ENCODE measurements around the gene GP5. TPM values are rescaled to one million over a fixed set of nuclear protein-coding genes. Genes with fewer than 3 reads are reported as not detected.

The GP5 gene
- total and polyA plus RNA-seq, 4 donors = 0.03 to 3.3 (median 0.16) TPM

- Histone ChIP-seq H3K9ac (ENCODE audit: low read depth in 1 of 2, low read length in 2 of 2) (no peak overlapping the region), H3K27ac (ENCODE audit: low read depth in 1 of 2, low read length in 2 of 2) (peak overlapping the region; percentile 73 to 88), H3K4me3 (ENCODE audit: low read depth in 1 of 3, low read length in 3 of 3) (peak overlapping the region in 1 of 3 donors; percentile 36), H3K9me3 (ENCODE audit: control insufficient read depth in 4 of 4, low read length in 3 of 4) (no peaks in the 10 kb centered on the region), H3K27me3 (ENCODE audit: control insufficient read depth in 4 of 4, insufficient read depth in 4 of 4, low read length in 3 of 4) (no peaks in the 10 kb centered on the region), H3K4me1 (ENCODE audit: control insufficient read depth in 4 of 4, insufficient read depth in 4 of 4, low read length in 3 of 4) (peaks cover 3 to 34% (median 18%) of the 10 kb centered on the region in 4 donors), H3K36me3 (ENCODE audit: control insufficient read depth in 4 of 4, insufficient read depth in 3 of 4, low read depth in 1 of 4, low read length in 3 of 4) (no peaks in the 10 kb centered on the region)
- TF ChIP-seq NR2F2 (IDR thresholded peaks at IDR 0.05) = no peak
- no peak for TF ChIP-seq CTCF (IDR thresholded peaks at IDR 0.05; ENCODE audit: low read depth, low read length, missing input control)
- TF ChIP-seq YY1 (IDR thresholded peaks at IDR 0.05) = no peak
- TF ChIP-seq HNF4A (conservative IDR thresholded peaks at IDR 0.05) = no peak
- TF ChIP-seq EGR1 (IDR thresholded peaks at IDR 0.05; ENCODE audit: low read depth in 2 of 2) = no peak
- TF ChIP-seq JUND (IDR thresholded peaks at IDR 0.05) = no peak
- TF ChIP-seq TAF1 (conservative IDR thresholded peaks at IDR 0.05) = no peak
- no peak for TF ChIP-seq ATF3 (IDR thresholded peaks at IDR 0.05)
- TF ChIP-seq FOXA2 (IDR thresholded peaks at IDR 0.05) = no peak
- 51% methylated on average over 73 of the region's 73 CpGs for WGBS
- DNase-seq (ENCODE audit: low spot score) = no peak
These were observed 2.0 kb downstream of the GP5 start for GRCh38 chr3:194396859-194397756.

GRCh38 chr3:194396539-194396858 is 2.6 kb downstream of the GP5 start:
- TF ChIP-seq FOXA2 (IDR thresholded peaks at IDR 0.05) (no peak), EGR1 (IDR thresholded peaks at IDR 0.05; ENCODE audit: low read depth in 2 of 2) (no peak), RXRA (IDR thresholded peaks at IDR 0.05) (peak; percentile 21 to 37), GABPA (IDR thresholded peaks at IDR 0.05 in 1 of 2, conservative IDR thresholded peaks at IDR 0.05 in 1 of 2) (no peak), HNF4G (IDR thresholded peaks at IDR 0.05) (peak; percentile 72), RAD21 (IDR thresholded peaks at IDR 0.05) (no peak), CTCF (IDR thresholded peaks at IDR 0.05; ENCODE audit: low read depth, low read length, missing input control) (no peak), YY1 (IDR thresholded peaks at IDR 0.05) (peak; percentile 12), FOXA1 (IDR thresholded peaks at IDR 0.05) (no peak), SP1 (IDR thresholded peaks at IDR 0.05) (peak; percentile 79), TAF1 (conservative IDR thresholded peaks at IDR 0.05) (no peak), JUND (IDR thresholded peaks at IDR 0.05) (no peak), HNF4A (conservative IDR thresholded peaks at IDR 0.05) (peak; percentile 80 to 87), ATF3 (IDR thresholded peaks at IDR 0.05) (no peak), NR2F2 (IDR thresholded peaks at IDR 0.05) (no peak)
- TF ChIP-seq, protein P1, sequence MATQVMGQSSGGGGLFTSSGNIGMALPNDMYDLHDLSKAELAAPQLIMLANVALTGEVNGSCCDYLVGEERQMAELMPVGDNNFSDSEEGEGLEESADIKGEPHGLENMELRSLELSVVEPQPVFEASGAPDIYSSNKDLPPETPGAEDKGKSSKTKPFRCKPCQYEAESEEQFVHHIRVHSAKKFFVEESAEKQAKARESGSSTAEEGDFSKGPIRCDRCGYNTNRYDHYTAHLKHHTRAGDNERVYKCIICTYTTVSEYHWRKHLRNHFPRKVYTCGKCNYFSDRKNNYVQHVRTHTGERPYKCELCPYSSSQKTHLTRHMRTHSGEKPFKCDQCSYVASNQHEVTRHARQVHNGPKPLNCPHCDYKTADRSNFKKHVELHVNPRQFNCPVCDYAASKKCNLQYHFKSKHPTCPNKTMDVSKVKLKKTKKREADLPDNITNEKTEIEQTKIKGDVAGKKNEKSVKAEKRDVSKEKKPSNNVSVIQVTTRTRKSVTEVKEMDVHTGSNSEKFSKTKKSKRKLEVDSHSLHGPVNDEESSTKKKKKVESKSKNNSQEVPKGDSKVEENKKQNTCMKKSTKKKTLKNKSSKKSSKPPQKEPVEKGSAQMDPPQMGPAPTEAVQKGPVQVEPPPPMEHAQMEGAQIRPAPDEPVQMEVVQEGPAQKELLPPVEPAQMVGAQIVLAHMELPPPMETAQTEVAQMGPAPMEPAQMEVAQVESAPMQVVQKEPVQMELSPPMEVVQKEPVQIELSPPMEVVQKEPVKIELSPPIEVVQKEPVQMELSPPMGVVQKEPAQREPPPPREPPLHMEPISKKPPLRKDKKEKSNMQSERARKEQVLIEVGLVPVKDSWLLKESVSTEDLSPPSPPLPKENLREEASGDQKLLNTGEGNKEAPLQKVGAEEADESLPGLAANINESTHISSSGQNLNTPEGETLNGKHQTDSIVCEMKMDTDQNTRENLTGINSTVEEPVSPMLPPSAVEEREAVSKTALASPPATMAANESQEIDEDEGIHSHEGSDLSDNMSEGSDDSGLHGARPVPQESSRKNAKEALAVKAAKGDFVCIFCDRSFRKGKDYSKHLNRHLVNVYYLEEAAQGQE (IDR thresholded peaks at IDR 0.05) = no peak
- TF ChIP-seq, protein P2, sequence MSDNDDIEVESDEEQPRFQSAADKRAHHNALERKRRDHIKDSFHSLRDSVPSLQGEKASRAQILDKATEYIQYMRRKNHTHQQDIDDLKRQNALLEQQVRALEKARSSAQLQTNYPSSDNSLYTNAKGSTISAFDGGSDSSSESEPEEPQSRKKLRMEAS (IDR thresholded peaks at IDR 0.05) = no peak
- TF ChIP-seq, protein P3, sequence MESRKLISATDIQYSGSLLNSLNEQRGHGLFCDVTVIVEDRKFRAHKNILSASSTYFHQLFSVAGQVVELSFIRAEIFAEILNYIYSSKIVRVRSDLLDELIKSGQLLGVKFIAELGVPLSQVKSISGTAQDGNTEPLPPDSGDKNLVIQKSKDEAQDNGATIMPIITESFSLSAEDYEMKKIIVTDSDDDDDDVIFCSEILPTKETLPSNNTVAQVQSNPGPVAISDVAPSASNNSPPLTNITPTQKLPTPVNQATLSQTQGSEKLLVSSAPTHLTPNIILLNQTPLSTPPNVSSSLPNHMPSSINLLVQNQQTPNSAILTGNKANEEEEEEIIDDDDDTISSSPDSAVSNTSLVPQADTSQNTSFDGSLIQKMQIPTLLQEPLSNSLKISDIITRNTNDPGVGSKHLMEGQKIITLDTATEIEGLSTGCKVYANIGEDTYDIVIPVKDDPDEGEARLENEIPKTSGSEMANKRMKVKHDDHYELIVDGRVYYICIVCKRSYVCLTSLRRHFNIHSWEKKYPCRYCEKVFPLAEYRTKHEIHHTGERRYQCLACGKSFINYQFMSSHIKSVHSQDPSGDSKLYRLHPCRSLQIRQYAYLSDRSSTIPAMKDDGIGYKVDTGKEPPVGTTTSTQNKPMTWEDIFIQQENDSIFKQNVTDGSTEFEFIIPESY (IDR thresholded peaks at IDR 0.05) = no peak
- no peaks in the 10 kb centered on the region for H3K27me3 ChIP-seq (ENCODE audit: control insufficient read depth in 4 of 4, insufficient read depth in 4 of 4, low read length in 3 of 4)
- WGBS = 21% methylated on average over 13 of the region's 13 CpGs

More at GRCh38 chr3:194396539-194396858, 2.6 kb downstream of the GP5 start:
- DNase-seq (ENCODE audit: low spot score) = no peak
- peak overlapping the region; percentile 73 to 88 for H3K27ac ChIP-seq (ENCODE audit: low read depth in 1 of 2, low read length in 2 of 2)
- no peak overlapping the region for H3K9ac ChIP-seq (ENCODE audit: low read depth in 1 of 2, low read length in 2 of 2)
- H3K36me3 ChIP-seq (ENCODE audit: control insufficient read depth in 4 of 4, insufficient read depth in 3 of 4, low read depth in 1 of 4, low read length in 3 of 4) = no peaks in the 10 kb centered on the region
- H3K9me3 ChIP-seq (ENCODE audit: control insufficient read depth in 4 of 4, low read length in 3 of 4) = no peaks in the 10 kb centered on the region
- peaks cover 3 to 34% (median 18%) of the 10 kb centered on the region in 4 donors for H3K4me1 ChIP-seq (ENCODE audit: control insufficient read depth in 4 of 4, insufficient read depth in 4 of 4, low read length in 3 of 4)
- H3K4me3 ChIP-seq (ENCODE audit: low read depth in 1 of 3, low read length in 3 of 3) = peak overlapping the region in 1 of 3 donors; percentile 36

Measured in liver (tissue), 9 donors.